ENCODE data around the gene CAP2.

GRCh38 chr6:17361013-17361412 is 32.4 kb upstream of the CAP2 start:
- TF ChIP-seq CTCF (IDR thresholded peaks at IDR 0.05) (no peak), POLR2AphosphoS5 (IDR thresholded peaks at IDR 0.05) (no peak), POLR2A (IDR thresholded peaks at IDR 0.05) (no peak), EP300 (IDR thresholded peaks at IDR 0.05) (no peak)
